Heart right ventricle (tissue), 16 donors: Measurements from ENCODE around the gene MIOX. TPM values are rescaled to one million over a fixed set of nuclear protein-coding genes. Genes with fewer than 3 reads are reported as not detected.

Source experiments
- ATAC-seq, 8 donors: fragments of 200-7000 bp; cut with Tn5 transposase; one replicate each; pipeline ENCODE4 v1.9.1; 2020; ENCODE audit warnings: mild to moderate bottlenecking in 8 of 8, moderate library complexity in 8 of 8, moderate number of reproducible peaks in 1 of 8
- DNase-seq, 2 donors: peaks; one replicate each; pipeline ENCODE4 v3.0.0-alpha.2; 2020
- H3K27ac ChIP-seq, 10 donors: fragments of 200-600 bp; sonication (generic) in 2 of 10; one replicate each; pipeline versions ENCODE4 v1.5.0 to v1.8.0; 2020 to 2022; ENCODE audit warnings: mild to moderate bottlenecking in 3 of 10
- H3K27me3 ChIP-seq, 7 donors: fragments of 200-600 bp; one replicate each; pipeline ENCODE4 v1.8.0; 2021 to 2022; ENCODE audit warnings: mild to moderate bottlenecking in 2 of 7
- H3K36me3 ChIP-seq, 9 donors: fragments of 200-600 bp; sonication (generic) in 1 of 9; one replicate each; pipeline versions ENCODE4 v1.5.0 to v1.8.0; 2020 to 2022; ENCODE audit warnings: mild to moderate bottlenecking in 2 of 9
- H3K4me1 ChIP-seq, 9 donors: fragments of 200-600 bp; sonication (generic) in 1 of 9; one replicate each; pipeline versions ENCODE4 v1.5.0 to v1.8.0; 2020 to 2022; ENCODE audit warnings: mild to moderate bottlenecking in 4 of 9
- H3K4me3 ChIP-seq, 10 donors: fragments of 200-600 bp; sonication (generic) in 2 of 10; one replicate each; pipeline versions ENCODE4 v1.5.0 to v1.8.0; 2020 to 2022; ENCODE audit warnings: mild to moderate bottlenecking in 7 of 10, moderate library complexity in 2 of 10
- H3K9me3 ChIP-seq, 11 donors: fragments of 200-600 bp in 10 of 11; sonication (generic) in 2 of 11; one replicate each; pipeline versions ENCODE4 v1.5.0 to v1.8.0; 2013 to 2022; ENCODE audit warnings: mild to moderate bottlenecking in 2 of 11, control low read depth in 1 of 11, moderate library complexity in 1 of 11
- CTCF ChIP-seq, 9 donors: fragments of 200-600 bp; sonication (generic) in 2 of 9; IDR thresholded peaks; one replicate each; pipeline versions ENCODE4 v1.5.0 to v1.8.0; 2021 to 2022; ENCODE audit warnings: antibody characterized with exemption in 9 of 9, mild to moderate bottlenecking in 5 of 9, moderate library complexity in 1 of 9
- WGBS, 2 donors: extraction: QIAGEN DNeasy Blood & Tissue Kit; methylation state at CpG; one replicate each; pipeline ENCODE4 v1.1.7; 2013; ENCODE audit warnings: inconsistent platforms in 1 of 2; 5-methylcytosine and 5-hydroxymethylcytosine counted together
- intact Hi-C, 10 donors: fragments of 100-400 bp; cut with DNase I; formaldehyde crosslinking; loops; one replicate each; pipeline versions ENCODE4 v1.11.1 to v1.14.2; 2022
- polyA plus RNA-seq, 2 donors: library from polyadenylated mRNA; stranded (reverse); fragments of 200-250 nt; gene quantifications; one replicate each; pipeline ENCODE4 v1.2.3, GENCODE V29; 2013
- total RNA-seq, 10 donors: library from RNA; stranded (reverse); fragmentation: NEBNext Ultra II Directional in 3 of 10; extraction: Animal tissue kit (Norgen Biotek cat#: 25700) in 3 of 10; gene quantifications; one replicate each; pipeline versions ENCODE4 v1.2.1 to v1.2.4, GENCODE V29; 2021 to 2023
- donor health status: Arrhythmogenic right ventricular cardiomyopathy.
- donor health status: ischemic (EF 13 %, LVEDD 7.1; RV severe dilation, severe dysfunction).
- donor health status: healthy with polysubstance abuse.
- donor health status: DM: no; HTN: yes; CAD: no.
- donor health status: DM: no; HTN: no; CAD: no.
- donor health status: ischemic (EF 25% LVEDD 6.9; RV normal size, moderate dysfunction).
- donor health status: ischemic (EF 25% LVEDD 5.7; RV mildly dilated, moderate dysfunction).
- donor health status: healthy.
- donor health status: DM: yes; HTN: yes; CAD: no.
- donor health status: Ischemic cardiomyopathy.
- donor health status: ischemic (EF 35%, LVEDD 5.7; RV mildly dilated, moderate dysfunction).
- donor health status: nonischemic (EF 11% LVEDD 7.7; RV severe dilation, severe dysfunction).
- donor health status: DM: yes; HTN: yes; CAD: no.
- donor health status: PGD.
- donor health status: ischemic (EF 29% LVEDD 5.4; RV normal size, mild dysfunction).
- donor health status: nonischemic (EF 23%, LVEDD 6.1; RV moderate dilation, normal function).

The MIOX gene
- total and polyA plus RNA-seq, 12 donors = not detected

DNA sequence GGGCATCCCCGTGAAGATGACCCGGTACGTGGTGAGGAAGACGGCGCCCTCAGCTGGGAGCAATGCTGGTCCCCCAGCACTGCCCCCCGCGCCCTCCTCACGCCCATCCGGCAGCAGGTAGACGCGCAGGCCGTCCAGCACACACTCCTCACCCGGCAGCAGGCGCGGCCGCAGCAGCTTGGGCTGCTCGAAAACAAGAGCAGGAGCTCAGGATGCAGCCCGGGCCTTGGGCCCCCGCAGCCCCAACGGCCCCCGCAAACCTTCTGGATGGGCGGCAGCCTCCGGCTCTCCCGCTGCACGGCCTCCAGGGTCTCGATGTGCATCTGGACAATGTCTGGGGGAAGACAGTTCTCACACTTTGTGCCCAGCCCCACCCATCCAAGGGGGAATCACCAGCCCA, 25.1 kb upstream of the MIOX start:
- intact Hi-C loops = no loop called here
- DNase-seq (no peak), ATAC-seq (no peak)
- H3K4me1 ChIP-seq = no peaks in the 10 kb centered on the region
- 93 to 94% methylated on average over 26 of the region's 26 CpGs for WGBS, 2 donors
- H3K27ac ChIP-seq = no peak overlapping the region
- H3K4me3 ChIP-seq = no peak overlapping the region
- H3K27me3 ChIP-seq = no peaks in the 10 kb centered on the region
- peaks cover 11 to 100% (median 74%) of the 10 kb centered on the region in 9 donors for H3K36me3 ChIP-seq
- TF ChIP-seq CTCF (IDR thresholded peaks at IDR 0.05) = no peak
- H3K9me3 ChIP-seq = no peaks in the 10 kb centered on the region

- no peak for ATAC-seq
These were observed 24.6 kb upstream of the MIOX start for GRCh38 chr22:50461979-50462540.

DNA sequence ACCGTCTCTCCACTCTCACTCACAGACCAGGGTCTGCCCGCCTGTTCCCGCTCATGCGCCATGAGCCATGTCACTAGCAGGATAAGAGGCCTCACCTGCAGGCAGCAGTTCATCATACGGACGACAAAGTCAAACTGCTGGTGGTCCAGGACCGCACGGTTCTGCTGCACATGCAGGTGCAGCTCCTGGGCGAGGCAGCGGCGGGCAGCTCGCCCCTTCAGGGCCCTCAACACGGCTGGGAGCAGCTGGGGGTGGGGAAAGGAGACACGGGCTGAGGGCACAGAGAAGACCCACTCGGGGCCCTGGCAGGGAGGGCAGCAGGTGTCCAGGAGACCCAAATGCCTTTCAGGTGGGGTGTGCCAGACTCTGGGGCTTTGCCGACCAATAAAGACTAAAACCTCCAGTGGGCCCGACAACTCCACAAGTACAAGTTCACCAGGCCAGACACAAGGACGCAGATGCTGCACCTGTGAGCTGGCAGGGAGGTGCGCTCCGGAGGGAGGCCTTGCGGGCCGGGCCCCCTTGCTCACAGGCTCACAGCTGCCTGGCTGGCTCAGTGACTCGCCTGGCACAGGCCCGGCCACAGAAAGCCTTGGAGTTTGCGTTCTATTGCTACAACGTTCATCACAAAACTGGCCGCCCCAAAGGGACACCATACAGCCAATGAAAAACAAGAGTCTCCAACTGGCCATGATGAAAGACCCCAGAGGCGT, 23.3 kb upstream of the MIOX start:
- no peak overlapping the region for H3K27ac ChIP-seq

More at GRCh38 chr22:50461979-50462540, 24.6 kb upstream of the MIOX start:
- no peaks in the 10 kb centered on the region for H3K4me1 ChIP-seq
- 94 to 95% methylated on average over 30 of the region's 30 CpGs for WGBS, 2 donors
- H3K4me3 ChIP-seq = no peak overlapping the region
- no peak for DNase-seq
- H3K27me3 ChIP-seq = no peaks in the 10 kb centered on the region
- no peak for TF ChIP-seq CTCF (IDR thresholded peaks at IDR 0.05)
- no peak overlapping the region for H3K27ac ChIP-seq
- no peaks in the 10 kb centered on the region for H3K9me3 ChIP-seq
- intact Hi-C loops = no loop called here
- peaks cover 11 to 100% (median 78%) of the 10 kb centered on the region in 9 donors for H3K36me3 ChIP-seq

DNA sequence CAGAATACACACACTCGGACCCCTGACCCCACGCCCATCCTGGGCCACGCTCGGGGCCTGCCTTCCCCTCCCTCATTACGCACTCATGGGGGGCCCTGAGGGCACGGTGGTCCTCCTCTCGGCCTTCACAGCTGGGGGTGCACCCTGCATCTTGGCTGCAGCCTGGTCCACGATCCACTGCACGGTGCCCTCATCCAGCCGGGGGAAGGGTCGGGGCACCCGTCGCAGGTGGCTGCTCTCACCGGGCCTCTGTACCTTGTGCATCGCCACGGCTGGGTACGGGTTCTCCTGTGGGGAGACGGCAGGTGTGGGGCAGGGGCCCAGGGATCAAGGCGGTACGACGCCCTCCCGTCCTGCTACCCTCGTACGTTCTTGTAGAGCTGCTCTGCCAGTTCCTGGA, 22.2 kb upstream of the MIOX start:
- H3K4me1 ChIP-seq = peaks cover 0 to 14% (median 6%) of the 10 kb centered on the region in 9 donors
- H3K36me3 ChIP-seq = peaks cover 11 to 88% (median 81%) of the 10 kb centered on the region in 9 donors
- no peaks in the 10 kb centered on the region for H3K9me3 ChIP-seq
- intact Hi-C loops = no loop called here
- no peak for TF ChIP-seq CTCF (IDR thresholded peaks at IDR 0.05)
- H3K27me3 ChIP-seq = no peaks in the 10 kb centered on the region
- no peak overlapping the region for H3K4me3 ChIP-seq
- DNase-seq (no peak), ATAC-seq (no peak)
- WGBS, 2 donors = 92 to 93% methylated on average over 24 of the region's 24 CpGs
- H3K27ac ChIP-seq = no peak overlapping the region

More for the DNA sequence above, 23.3 kb upstream of the MIOX start:
- H3K36me3 ChIP-seq = peaks cover 11 to 99% (median 87%) of the 10 kb centered on the region in 9 donors
- DNase-seq (no peak), ATAC-seq (no peak)
- no peaks in the 10 kb centered on the region for H3K9me3 ChIP-seq
- H3K4me1 ChIP-seq = peaks cover 0 to 2% (median 0%) of the 10 kb centered on the region in 9 donors
- intact Hi-C loops = no loop called here
- H3K27me3 ChIP-seq = no peaks in the 10 kb centered on the region
- WGBS, 2 donors = 94 to 95% methylated on average over 28 of the region's 28 CpGs
- H3K4me3 ChIP-seq = no peak overlapping the region
- no peak for TF ChIP-seq CTCF (IDR thresholded peaks at IDR 0.05)
